Fibroblast of skin of left quadriceps (primary cell): ENCODE data around the gene OR52E5.

Experiments
- DNase-seq, 2 experiments: peaks; one replicate each; pipeline ENCODE4 v3.0.0-alpha.2; 2013; ENCODE audit warnings: low read depth in 2 of 2

OR52E5 gene

DNA sequence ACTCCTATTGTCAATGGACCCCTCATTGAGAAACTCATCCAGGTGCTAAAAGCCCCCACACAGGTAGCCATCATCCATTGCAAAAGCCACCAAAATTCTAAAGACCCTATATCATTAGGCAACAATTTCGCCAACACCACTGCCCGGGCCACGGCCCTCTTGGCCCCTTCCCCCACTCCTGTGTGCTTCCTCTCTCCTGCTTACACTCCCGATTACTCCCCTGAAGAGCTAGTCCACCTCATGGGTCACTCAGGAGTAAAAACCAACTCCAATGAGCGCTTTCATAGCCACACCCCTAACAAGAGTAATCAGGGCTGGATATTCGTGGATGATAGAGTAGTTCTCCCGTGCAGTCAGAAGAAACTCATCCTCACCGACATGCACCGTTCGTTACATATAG lies 40.1 kb downstream of the OR52E5 start:
- no peak for DNase-seq

DNA sequence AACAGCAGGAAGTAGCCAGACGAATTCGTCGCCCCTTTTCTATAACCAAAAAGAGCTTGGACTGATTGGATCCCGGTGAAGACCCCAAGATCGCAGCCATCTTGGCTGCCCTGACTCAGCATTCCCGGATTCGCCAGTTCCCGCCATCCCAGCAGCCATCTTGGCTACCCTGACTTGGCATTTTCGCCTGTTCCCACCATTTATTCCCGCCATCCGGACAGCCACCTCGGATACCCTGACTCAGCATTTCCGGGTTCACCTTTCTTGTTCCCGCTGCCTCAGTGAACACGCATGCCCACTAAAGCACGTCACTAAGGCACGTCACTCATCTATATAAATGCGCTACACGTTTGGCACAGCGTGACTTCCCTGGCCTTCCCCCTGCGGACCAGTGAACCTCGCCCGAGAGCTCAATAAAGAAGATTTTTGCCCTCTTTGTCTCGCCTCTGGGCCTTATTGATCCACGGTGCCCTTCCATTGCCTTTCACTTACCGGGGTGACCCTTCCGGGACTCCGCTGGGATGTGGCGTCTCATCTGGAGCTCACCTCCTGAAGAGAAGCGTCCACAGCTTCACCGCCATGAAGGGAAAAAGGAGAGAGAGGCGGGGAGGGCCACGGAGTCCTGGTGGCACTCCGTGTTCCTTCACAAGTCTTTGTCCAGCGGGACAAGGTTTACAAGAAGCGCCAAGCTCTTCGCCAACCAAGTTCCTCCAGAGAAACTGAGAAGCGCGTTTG lies 45.0 kb downstream of the OR52E5 start:
- no peak for DNase-seq

DNA sequence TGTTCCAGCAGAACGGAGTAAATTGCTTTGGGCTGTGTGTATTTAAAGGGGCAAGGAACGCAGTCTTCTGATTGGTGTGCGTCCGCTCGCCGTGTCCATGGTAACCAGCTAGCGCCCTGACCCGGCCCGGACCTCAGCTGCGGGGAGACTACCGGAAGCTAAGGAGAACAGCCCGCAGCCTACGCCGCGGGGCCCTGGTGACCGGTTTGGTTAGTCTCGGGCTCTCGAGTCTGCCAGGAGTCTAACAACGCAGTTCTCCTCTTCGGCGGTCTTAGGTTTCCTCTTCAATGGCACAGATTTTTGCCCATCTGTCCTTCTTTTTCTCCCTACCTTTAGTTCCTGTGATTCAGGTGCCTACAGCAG lies 45.6 kb downstream of the OR52E5 start:
- no peak for DNase-seq

DNA sequence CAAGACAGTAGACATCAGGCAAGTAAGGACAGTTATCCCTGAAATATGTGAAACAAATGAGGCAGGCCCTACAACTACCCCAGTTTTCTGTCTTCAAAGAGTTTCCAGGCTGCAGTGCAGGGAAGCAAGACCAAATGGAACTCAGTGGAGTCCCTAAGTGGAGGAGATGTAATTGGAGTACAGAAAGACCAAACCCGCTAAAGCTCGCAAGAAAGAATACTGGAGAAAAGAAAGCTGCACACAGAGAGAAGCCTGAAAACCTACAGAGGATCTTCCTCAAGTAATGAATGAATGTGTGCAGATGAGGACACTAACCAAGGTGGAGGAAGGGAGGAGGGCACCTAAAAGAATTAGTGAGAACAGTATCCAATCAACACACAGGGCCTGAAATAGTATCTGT lies 47.7 kb downstream of the OR52E5 start:
- DNase-seq = no peak

DNA sequence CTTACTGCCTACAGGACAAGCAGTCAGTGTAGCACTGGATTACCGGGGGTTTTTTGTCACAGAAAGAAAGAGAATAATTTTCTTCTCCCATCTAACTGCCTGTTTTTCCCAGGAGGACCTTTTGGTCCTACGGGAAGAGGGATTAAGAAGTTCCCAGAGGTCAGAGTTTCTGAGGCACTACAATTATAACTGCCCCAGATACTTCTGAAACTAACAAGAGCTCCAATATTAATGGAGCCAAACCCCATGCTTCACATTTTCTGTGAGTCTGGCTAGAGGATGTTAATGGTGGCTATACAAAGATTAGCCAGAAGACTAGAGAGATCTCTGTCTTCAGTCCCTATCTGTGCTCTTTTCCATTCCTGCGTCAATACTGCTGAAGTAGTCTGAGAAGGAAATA lies 48.9 kb downstream of the OR52E5 start, which contains the start of gene OR56A3:
Gene OR56A3, plus strand, starts transcription at position 301 of the 400 bp plus-strand sequence. CDS start 5,096 bp downstream, outside the sequence.
- DNase-seq = no peak
